HepG2 (cell line): ENCODE data around the gene PSG6. TPM values are rescaled to one million over a fixed set of nuclear protein-coding genes. Genes with fewer than 3 reads are reported as not detected.

Experiments used
- ATAC-seq: fragments of 200-7000 bp; cut with Tn5 transposase; 3 replicates; pipeline ENCODE4 v1.9.1; 2020; ENCODE audit warnings: mild to moderate bottlenecking, moderate library complexity
- BruUV-seq: library from RNA; stranded (reverse); fragments of 400-500 nt; replicated peaks from 2 replicates; lab custom pipeline; 2021; lab: Mats Ljungman, UMichigan
- CTCF ChIA-PET: fragments of 300-600 bp; formaldehyde crosslinking; extraction: SDS; loops from one replicate; lab custom pipeline; 2021; ENCODE audit warnings: low total read pairs, inconsistent platforms, low intra/inter-chr PET ratio; lab: Yijun Ruan, JAX
- POLR2A ChIA-PET: fragments of 350-600 bp; sonication (Branson Sonifier 250); formaldehyde crosslinking; loops from one replicate; lab custom pipeline; 2020; ENCODE audit warnings: antibody characterized with exemption, inconsistent platforms; lab: Yijun Ruan, JAX
- DNase-seq: peaks from one replicate; pipeline ENCODE4 v3.0.0-alpha.2; 2015; ENCODE audit warnings: low spot score
- FAIRE-seq: peaks from 3 replicates; lab custom pipeline; 2011; peaks lifted over from hg19 to GRCh38; lab: Jason Lieb, UNC
- H2AFZ ChIP-seq: one replicate; pipeline ENCODE4 v1.6.1; 2011; ENCODE audit warnings: low read length, inconsistent platforms
- H3K27ac ChIP-seq: fragments of 300-600 bp; 3 replicates; pipeline ENCODE4 v1.8.0; 2011; ENCODE audit warnings: mixed run types, mild to moderate bottlenecking, mixed read lengths, low read length, inconsistent platforms; ENCODE audit not compliant: insufficient read depth; ENCODE audit errors: extremely low read length
- H3K27me3 ChIP-seq, 2 experiments: fragments of 200-600 bp in 1 of 2; 2 replicates in 1 of 2; 3 replicates in 1 of 2; pipeline versions ENCODE4 v1.6.0 to v1.8.0; 2011; ENCODE audit warnings: low read length in 2 of 2, mild to moderate bottlenecking in 2 of 2, moderate library complexity in 2 of 2, inconsistent platforms in 1 of 2; ENCODE audit not compliant: insufficient read depth in 2 of 2, control insufficient read depth in 1 of 2
- H3K36me3 ChIP-seq, 2 experiments: fragments of 200-600 bp in 1 of 2; replicated peaks in 1 of 2; 2 replicates in 1 of 2; 3 replicates in 1 of 2; pipeline versions ENCODE4 v1.5.1 to v1.8.0; 2011; ENCODE audit warnings: low read length in 2 of 2, inconsistent platforms in 1 of 2; ENCODE audit not compliant: insufficient read depth in 2 of 2, control insufficient read depth in 1 of 2
- H3K4me1 ChIP-seq: 2 replicates; pipeline ENCODE4 v1.5.1; 2012; ENCODE audit warnings: low read length, inconsistent platforms; ENCODE audit not compliant: insufficient read depth
- H3K4me2 ChIP-seq: 2 replicates; pipeline ENCODE4 v1.6.0; 2011; ENCODE audit warnings: low read depth, low read length, inconsistent platforms
- H3K4me3 ChIP-seq, 3 experiments: fragments of 200-600 bp in 1 of 3; sonication (generic), shearing (Covaris generic) in 1 of 3; replicated peaks in 1 of 3; 2 replicates each; pipeline ENCODE4 v1.5.1; 2011 to 2016; ENCODE audit warnings: low read length in 3 of 3, inconsistent platforms in 2 of 3, low read depth in 2 of 3, mild to moderate bottlenecking in 2 of 3, control low read depth in 1 of 3, mixed read lengths in 1 of 3; ENCODE audit not compliant: insufficient read depth in 1 of 3
- H3K79me2 ChIP-seq: one replicate; pipeline ENCODE4 v1.6.1; 2011; ENCODE audit warnings: low read length, inconsistent platforms; ENCODE audit not compliant: insufficient read depth
- H3K9ac ChIP-seq: 2 replicates; pipeline ENCODE4 v1.6.0; 2011; ENCODE audit warnings: mild to moderate bottlenecking, low read depth, low read length, inconsistent platforms; ENCODE audit not compliant: insufficient read depth
- H3K9me3 ChIP-seq: 2 replicates; pipeline ENCODE4 v1.5.1; 2012; ENCODE audit warnings: mild to moderate bottlenecking, low read length
- H4K20me1 ChIP-seq: 2 replicates; pipeline ENCODE4 v1.6.0; 2011; ENCODE audit warnings: inconsistent platforms, mild to moderate bottlenecking, low read length, moderate library complexity; ENCODE audit not compliant: insufficient read depth
- ZNF83 ChIP-seq: sonication (generic); formaldehyde crosslinking; IDR thresholded peaks from 2 replicates; pipeline ENCODE4 v1.4.0; 2020; ENCODE audit warnings: missing genetic modification reagents, mild to moderate bottlenecking, borderline replicate concordance
- WGBS: methylation state at CpG from one replicate; pipeline ENCODE4 v1.1.6; 2017; ENCODE audit warnings: low lambda C conversion rate; 5-methylcytosine and 5-hydroxymethylcytosine counted together
- in situ Hi-C: cut with HindIII; loops from 2 replicates; pipeline ENCODE4 v1.10.0; 2017; ENCODE audit warnings: low pct_unique_long_range_greater_than_20kb; ENCODE audit not compliant: extremely low pct_ligation_motif_present
- intact Hi-C: fragments of 100-400 bp; cut with micrococcal nuclease; formaldehyde crosslinking; loops from one replicate; pipeline ENCODE4 v1.10.0; 2022; ENCODE audit not compliant: unreplicated experiment
- polyA plus RNA-seq, 8 experiments: library from polyadenylated mRNA; depleted of rRNA in 3 of 8; stranded (reverse) in 7 of 8; unstranded in 1 of 8; fragments of >200 nt; fragmentation: Illumina TruSeq in 4 of 8; extraction: Trizol in 4 of 8; gene quantifications; 2 replicates each; pipeline versions ENCODE4 v1.2.1 to v1.2.3, GENCODE V29; 2011 to 2016; ENCODE audit warnings: low read depth in 4 of 8, missing spikeins in 1 of 8, mixed read lengths in 1 of 8; ENCODE audit not compliant: insufficient read depth in 1 of 8
- total RNA-seq, 5 experiments: library from RNA; depleted of rRNA; stranded (reverse); fragments of >200 nt; fragmentation: Illumina TruSeq; extraction: Trizol; gene quantifications; 2 replicates each; pipeline ENCODE4 v1.2.3, GENCODE V29; 2016; ENCODE audit warnings: low read depth in 1 of 5
- TF ChIP-seq, protein P1 (sequence below): sonication (generic); formaldehyde crosslinking; IDR thresholded peaks from 2 replicates; pipeline ENCODE4 v1.4.0; 2020; ENCODE audit warnings: missing genetic modification reagents, mild to moderate bottlenecking, borderline replicate concordance
- TF ChIP-seq, protein P2 (sequence below): sonication (generic); formaldehyde crosslinking; IDR thresholded peaks from 2 replicates; pipeline ENCODE4 v1.4.0; 2020; ENCODE audit warnings: missing genetic modification reagents

The PSG6 gene
- total and polyA plus RNA-seq, 2 of the 13 experiments (the other 11 are each of a cell fraction or from before 2014, with no cell fraction given) = not detected

DNA sequence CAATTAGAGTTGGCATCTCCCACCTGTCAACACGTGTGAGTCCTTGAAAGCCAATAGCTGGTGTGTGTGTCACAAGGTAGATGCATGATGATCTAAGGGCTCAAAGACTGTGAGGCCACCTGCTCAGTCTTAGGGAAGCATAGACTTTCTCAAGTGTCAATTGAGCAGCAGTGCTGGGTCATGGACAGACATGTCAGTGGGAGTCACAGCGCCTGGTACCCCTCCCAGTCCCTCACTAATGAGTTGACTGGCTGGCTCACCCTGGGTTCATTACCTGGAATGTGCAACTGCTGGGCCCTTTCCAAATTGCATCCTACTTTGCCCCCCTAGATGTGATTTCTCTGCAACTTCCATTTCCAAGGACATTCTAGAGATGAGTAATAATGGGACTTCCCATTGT is 9.1 kb upstream of the PSG6 start:
- H3K9me3 ChIP-seq = no peaks in the 10 kb centered on the region
- TF ChIP-seq, protein P1, sequence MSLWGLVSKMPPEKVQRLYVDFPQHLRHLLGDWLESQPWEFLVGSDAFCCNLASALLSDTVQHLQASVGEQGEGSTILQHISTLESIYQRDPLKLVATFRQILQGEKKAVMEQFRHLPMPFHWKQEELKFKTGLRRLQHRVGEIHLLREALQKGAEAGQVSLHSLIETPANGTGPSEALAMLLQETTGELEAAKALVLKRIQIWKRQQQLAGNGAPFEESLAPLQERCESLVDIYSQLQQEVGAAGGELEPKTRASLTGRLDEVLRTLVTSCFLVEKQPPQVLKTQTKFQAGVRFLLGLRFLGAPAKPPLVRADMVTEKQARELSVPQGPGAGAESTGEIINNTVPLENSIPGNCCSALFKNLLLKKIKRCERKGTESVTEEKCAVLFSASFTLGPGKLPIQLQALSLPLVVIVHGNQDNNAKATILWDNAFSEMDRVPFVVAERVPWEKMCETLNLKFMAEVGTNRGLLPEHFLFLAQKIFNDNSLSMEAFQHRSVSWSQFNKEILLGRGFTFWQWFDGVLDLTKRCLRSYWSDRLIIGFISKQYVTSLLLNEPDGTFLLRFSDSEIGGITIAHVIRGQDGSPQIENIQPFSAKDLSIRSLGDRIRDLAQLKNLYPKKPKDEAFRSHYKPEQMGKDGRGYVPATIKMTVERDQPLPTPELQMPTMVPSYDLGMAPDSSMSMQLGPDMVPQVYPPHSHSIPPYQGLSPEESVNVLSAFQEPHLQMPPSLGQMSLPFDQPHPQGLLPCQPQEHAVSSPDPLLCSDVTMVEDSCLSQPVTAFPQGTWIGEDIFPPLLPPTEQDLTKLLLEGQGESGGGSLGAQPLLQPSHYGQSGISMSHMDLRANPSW (CRISPR knock-in tag) = no peak
- TF ChIP-seq, protein P2, sequence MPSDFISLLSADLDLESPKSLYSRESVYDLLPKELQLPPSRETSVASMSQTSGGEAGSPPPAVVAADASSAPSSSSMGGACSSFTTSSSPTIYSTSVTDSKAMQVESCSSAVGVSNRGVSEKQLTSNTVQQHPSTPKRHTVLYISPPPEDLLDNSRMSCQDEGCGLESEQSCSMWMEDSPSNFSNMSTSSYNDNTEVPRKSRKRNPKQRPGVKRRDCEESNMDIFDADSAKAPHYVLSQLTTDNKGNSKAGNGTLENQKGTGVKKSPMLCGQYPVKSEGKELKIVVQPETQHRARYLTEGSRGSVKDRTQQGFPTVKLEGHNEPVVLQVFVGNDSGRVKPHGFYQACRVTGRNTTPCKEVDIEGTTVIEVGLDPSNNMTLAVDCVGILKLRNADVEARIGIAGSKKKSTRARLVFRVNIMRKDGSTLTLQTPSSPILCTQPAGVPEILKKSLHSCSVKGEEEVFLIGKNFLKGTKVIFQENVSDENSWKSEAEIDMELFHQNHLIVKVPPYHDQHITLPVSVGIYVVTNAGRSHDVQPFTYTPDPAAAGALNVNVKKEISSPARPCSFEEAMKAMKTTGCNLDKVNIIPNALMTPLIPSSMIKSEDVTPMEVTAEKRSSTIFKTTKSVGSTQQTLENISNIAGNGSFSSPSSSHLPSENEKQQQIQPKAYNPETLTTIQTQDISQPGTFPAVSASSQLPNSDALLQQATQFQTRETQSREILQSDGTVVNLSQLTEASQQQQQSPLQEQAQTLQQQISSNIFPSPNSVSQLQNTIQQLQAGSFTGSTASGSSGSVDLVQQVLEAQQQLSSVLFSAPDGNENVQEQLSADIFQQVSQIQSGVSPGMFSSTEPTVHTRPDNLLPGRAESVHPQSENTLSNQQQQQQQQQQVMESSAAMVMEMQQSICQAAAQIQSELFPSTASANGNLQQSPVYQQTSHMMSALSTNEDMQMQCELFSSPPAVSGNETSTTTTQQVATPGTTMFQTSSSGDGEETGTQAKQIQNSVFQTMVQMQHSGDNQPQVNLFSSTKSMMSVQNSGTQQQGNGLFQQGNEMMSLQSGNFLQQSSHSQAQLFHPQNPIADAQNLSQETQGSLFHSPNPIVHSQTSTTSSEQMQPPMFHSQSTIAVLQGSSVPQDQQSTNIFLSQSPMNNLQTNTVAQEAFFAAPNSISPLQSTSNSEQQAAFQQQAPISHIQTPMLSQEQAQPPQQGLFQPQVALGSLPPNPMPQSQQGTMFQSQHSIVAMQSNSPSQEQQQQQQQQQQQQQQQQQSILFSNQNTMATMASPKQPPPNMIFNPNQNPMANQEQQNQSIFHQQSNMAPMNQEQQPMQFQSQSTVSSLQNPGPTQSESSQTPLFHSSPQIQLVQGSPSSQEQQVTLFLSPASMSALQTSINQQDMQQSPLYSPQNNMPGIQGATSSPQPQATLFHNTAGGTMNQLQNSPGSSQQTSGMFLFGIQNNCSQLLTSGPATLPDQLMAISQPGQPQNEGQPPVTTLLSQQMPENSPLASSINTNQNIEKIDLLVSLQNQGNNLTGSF = no peak
- no peak for TF ChIP-seq ZNF83 (CRISPR knock-in tag)
- DNase-seq (no peak), ATAC-seq (no peak), FAIRE-seq (no peak)
- H3K79me2 ChIP-seq = no peaks in the 10 kb centered on the region
- no peak overlapping the region for H3K4me2 ChIP-seq
- intact Hi-C loops (no loop called here), in situ Hi-C loops (no loop called here)
- H4K20me1 ChIP-seq = 0 out of 2 replicates have a peak, but pooled peaks cover 3% of the 10 kb centered on the region
- H3K27me3 ChIP-seq = no peaks in the 10 kb centered on the region
- 0% methylated on average over 1 of the region's 2 CpGs for WGBS
- H3K4me1 ChIP-seq = no peaks in the 10 kb centered on the region
- H2AFZ ChIP-seq = no peak overlapping the region
- no peak overlapping the region for H3K4me3 ChIP-seq
- no peaks in the 10 kb centered on the region for H3K36me3 ChIP-seq
- H3K27ac ChIP-seq = no peak overlapping the region
- BruUV-seq = no TSS peak
- POLR2A ChIA-PET = no interaction called here
- CTCF ChIA-PET = no interaction called here
- no peak overlapping the region for H3K9ac ChIP-seq
